ENCODE data around the gene A1BG. TPM values are rescaled to one million over a fixed set of nuclear protein-coding genes. Genes with fewer than 3 reads are reported as not detected.

The A1BG gene
- total and polyA plus RNA-seq, 2 of the 13 experiments (the other 11 are each of a cell fraction or from before 2014, with no cell fraction given) = 14.7 to 41.4 TPM

- TF ChIP-seq PPARG (CRISPR knock-in tag; conservative IDR thresholded peaks at IDR 0.05) (no peak), CHD2 (IDR thresholded peaks at IDR 0.05; ENCODE audit: low read depth, low read length) (0 out of 2 replicates have a peak, but pooled peaks have one; percentile 4), AGO2 (optimal IDR thresholded peaks at IDR 0.05; ENCODE audit: low read depth, low read length) (peak; percentile 40), ZBTB4 (CRISPR knock-in tag; IDR thresholded peaks at IDR 0.05; ENCODE audit: borderline replicate concordance) (no peak), ARID3A (IDR thresholded peaks at IDR 0.05; ENCODE audit: low read depth, low read length) (no peak), CSRNP2 (CRISPR knock-in tag; conservative IDR thresholded peaks at IDR 0.05; ENCODE audit: low read depth) (no peak), ASH2L (IDR thresholded peaks at IDR 0.05; ENCODE audit: insufficient read length, low read depth, low read length) (no peak), PHF21A (CRISPR knock-in tag; IDR thresholded peaks at IDR 0.05) (no peak), ZBTB33 (CRISPR knock-in tag; IDR thresholded peaks at IDR 0.05) (peak; percentile 13; the same call in 1 of the 2 replicates), PCBP1 (IDR thresholded peaks at IDR 0.05; ENCODE audit: borderline replicate concordance, low read depth, low read length) (no peak), KMT2B (CRISPR knock-in tag; IDR thresholded peaks at IDR 0.05) (no peak), KLF16 (CRISPR knock-in tag; IDR thresholded peaks at IDR 0.05) (no peak), POLR2A (IDR thresholded peaks at IDR 0.05; ENCODE audit: insufficient read depth in 1 of 2, low read depth in 2 of 2, low read length in 2 of 2) (0 out of 4 replicates have a peak, but pooled peaks of 1 of the 2 experiments have one; percentile 1), ZNF558 (CRISPR knock-in tag; IDR thresholded peaks at IDR 0.05; ENCODE audit: borderline replicate concordance) (no peak), ZNF557 (CRISPR knock-in tag; IDR thresholded peaks at IDR 0.05) (no peak), SRSF4 (IDR thresholded peaks at IDR 0.05; ENCODE audit: low read depth, low read length, poor library complexity, severe bottlenecking) (no peak), SIX4 (CRISPR knock-in tag; IDR thresholded peaks at IDR 0.05) (no peak), ZNF10 (CRISPR knock-in tag; IDR thresholded peaks at IDR 0.05; ENCODE audit: borderline replicate concordance, low read depth) (no peak), RAD51 (IDR thresholded peaks at IDR 0.05; ENCODE audit: borderline replicate concordance) (no peak), POLR2G (IDR thresholded peaks at IDR 0.05; ENCODE audit: low read depth, low read length) (peak; percentile 8; the same call in 1 of the 2 replicates), NFE2L1 (CRISPR knock-in tag; IDR thresholded peaks at IDR 0.05; ENCODE audit: borderline replicate concordance) (no peak), ZNF354B (CRISPR knock-in tag; IDR thresholded peaks at IDR 0.05) (no peak)
Measured at GRCh38 chr19:58395979-58396627, 42.8 kb upstream of the A1BG start (continued).
